Fibroblast of peridontal ligament (primary cell): ENCODE data around the gene MRPS35.
A peak's percentile ranks its signal among the peaks of the same experiment; 100 is the strongest.

Source experiments
- DNase-seq: peaks from one replicate; pipeline ENCODE4 v3.0.0-alpha.2; 2010; ENCODE audit errors: extremely low read depth

Gene MRPS35

DNA sequence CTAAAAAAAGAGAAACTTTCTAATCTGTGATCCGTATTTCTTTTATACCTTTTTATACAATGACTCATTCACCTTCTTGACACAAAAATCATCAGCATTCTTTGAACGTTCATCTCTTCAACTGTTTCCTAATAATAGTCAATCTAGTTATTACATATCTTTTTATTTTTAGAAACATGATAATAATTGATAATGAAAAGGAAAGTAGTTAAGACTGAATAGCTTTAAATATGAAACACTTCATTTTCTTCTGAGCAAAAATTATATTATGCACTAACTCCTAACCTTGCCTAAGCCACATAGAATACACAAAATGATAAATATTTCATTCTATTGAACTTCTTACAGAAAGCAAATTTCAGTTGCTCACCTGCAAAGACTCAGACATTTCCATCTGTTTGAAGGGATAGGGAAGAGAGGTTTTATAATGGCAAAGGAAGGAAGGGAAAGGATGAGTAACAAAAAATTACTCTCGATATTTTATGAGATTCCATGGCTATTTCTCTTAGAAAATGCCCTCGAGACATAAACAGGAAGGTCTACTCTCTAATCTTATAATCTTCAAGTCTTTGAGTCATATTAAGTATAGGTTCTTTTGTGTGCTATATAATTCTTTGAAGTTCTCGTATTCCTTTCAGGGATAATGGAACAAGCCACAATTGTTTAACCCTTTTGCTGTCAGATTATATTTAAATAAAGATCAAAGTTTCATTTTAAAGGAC, 61.9 kb downstream of the MRPS35 start:
- DNase-seq: no peak

GRCh38 chr12:27777141-27777540, 66.5 kb downstream of the MRPS35 start:
- DNase-seq: no peak

DNA sequence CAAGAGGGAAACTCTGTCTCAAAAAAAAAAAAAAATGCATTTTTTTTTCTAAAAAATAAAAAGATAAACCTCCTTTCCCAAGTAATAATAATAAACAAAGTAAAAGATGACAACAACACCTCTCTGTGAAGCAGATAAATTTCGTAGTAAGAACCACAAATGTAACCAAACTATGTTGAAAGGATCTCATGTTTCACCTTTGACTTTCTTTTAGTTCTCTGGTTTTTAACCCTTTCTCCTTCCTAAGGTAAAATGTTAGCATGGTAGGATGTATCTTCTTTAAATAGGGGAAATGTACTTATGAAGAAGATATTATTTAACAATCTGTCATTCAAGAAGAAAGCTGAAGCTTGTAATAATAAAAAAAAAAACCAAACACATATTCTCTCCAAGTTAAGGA, 67.6 kb downstream of the MRPS35 start:
- DNase-seq: no peak

DNA sequence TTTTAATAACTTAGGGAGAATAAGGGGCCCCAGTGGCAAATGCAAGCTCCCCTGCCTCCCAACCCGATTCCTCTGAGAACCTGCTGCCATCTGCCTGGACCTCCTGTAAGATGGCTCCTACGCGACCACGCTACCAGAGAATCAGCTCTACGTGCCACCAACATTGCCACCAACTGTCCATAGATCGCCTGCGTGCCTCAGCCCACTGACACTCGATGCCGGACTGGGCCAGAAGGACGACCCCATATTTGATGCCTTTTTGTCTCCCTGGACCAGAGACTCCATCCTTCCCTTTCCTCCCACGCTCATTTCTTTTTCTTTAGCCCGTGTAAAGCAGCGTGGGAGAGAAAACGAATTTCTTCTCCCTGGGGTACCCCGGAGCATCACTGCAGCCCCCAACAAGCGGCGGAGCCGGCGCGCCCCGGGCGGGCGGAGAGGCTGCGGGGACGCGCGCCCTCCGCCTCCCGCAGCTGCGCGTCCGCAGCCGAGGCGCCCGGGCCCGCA, 68.8 kb downstream of the MRPS35 start:
- peak; percentile 28 for DNase-seq

- peak; percentile 62 for DNase-seq
These were observed 69.4 kb downstream of the MRPS35 start, which contains the start of the genes KLHL42 and MANSC4 for GRCh38 chr12:27779920-27780611. Gene KLHL42, plus strand, starts transcription at chr12:27780233. Its CDS starts 98 bp downstream, at chr12:27780331. Gene MANSC4, minus strand, starts transcription at chr12:27780236. Its CDS starts 8,960 bp downstream, at chr12:27771276.

- peak; percentile 58 for DNase-seq
These were observed 70.2 kb downstream of the MRPS35 start for GRCh38 chr12:27780612-27781408.

DNA sequence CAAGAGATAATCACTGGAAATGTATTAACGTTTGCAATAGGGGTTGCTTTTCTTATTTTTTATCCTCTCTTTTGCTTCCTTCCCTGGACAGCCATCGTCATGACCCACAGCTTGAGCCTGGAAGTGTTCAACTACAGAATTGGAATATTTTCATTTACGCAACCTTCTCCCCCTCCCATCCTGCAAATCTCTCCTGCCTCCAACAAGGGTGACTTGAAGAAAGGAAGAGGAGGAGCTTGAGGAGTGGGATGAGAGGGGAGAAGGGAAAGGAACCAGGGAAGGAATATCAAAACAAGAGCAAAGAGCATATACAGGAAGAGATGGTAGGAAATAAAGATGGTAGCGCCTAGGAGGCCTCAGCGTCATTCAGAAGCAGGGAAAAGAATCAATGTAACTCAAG, 71.0 kb downstream of the MRPS35 start:
- DNase-seq: peak; percentile 73

GRCh38 chr12:27782481-27782880, 71.8 kb downstream of the MRPS35 start:
- no peak for DNase-seq

- DNase-seq: peak; percentile 75
These were observed 75.4 kb downstream of the MRPS35 start for GRCh38 chr12:27785882-27786570.

- DNase-seq: peak; percentile 76
These were observed 76.9 kb downstream of the MRPS35 start for GRCh38 chr12:27787559-27787958.

DNA sequence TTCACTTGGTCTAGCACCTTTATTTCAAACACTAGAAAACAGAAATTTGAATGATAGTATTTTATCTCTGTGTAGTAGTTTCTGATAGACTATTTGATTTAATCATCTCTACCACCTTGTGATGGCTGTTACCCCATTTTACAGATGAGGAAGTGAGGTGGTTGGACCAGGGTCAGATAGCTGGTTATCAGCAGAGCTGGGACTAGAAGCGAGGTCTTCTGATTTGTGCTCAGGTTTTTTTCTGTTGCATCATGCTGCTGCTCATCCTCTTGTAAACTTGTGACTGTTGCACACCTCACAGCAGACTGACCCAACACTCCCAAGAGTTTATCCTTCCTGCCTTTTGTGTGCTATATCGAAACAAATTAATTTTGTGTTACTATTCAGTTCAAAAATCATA, 79.5 kb downstream of the MRPS35 start:
- DNase-seq: no peak

DNA sequence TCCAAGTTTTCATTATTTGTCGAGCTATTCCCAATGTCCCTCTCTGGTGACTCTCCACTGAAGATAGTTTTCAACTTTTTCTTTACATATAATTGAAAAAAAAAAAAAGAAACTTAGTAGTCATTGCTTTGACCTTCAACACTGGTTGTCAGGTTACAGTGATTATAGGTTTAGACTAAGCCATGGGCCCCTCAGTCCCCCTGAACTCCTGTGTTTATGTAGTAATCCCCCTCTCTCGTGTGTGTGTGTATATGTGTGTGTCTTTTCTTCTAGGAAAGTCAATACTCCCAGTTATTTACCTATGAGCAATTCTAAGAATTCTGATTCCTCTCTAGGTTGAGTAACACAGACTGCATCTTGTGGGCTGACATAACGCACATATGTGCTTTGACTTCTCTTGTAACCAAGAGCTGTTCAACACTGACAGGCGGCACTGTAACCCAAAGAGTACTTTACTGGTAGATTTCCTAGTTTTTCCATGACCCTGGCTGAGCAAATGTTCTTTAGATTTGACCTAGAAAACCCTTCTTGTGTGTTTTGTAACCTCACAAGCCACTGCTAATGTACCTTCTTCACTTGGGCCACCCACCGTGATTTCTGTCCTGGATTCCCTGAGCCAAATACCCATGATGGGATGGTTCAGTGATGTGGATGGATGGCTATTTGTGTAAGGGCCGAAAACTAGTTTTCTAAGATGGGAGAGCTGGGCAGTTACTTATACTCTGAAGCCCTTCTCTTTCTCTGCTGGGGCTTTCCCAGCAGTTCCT, 84.4 kb downstream of the MRPS35 start:
- no peak for DNase-seq

DNA sequence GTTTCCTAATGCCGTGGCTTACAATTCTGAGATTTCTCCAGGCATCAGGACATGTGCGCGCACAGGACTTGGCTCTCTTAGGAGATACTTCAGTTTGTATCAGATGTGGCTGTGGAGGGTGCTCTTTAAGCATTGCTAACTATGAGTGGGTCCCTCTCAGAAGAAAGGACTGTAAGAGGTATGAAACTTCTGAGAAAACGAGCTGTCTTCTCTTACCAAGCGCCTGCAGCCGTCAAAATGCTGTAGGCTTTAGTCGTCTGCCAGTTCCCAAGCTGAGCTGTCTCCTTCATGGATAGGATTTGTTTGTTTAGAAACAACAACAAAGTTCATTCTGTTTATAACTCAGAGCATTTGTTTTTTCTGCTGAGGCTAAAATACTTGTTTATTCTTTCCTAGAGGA, 85.5 kb downstream of the MRPS35 start:
- DNase-seq: no peak

DNA sequence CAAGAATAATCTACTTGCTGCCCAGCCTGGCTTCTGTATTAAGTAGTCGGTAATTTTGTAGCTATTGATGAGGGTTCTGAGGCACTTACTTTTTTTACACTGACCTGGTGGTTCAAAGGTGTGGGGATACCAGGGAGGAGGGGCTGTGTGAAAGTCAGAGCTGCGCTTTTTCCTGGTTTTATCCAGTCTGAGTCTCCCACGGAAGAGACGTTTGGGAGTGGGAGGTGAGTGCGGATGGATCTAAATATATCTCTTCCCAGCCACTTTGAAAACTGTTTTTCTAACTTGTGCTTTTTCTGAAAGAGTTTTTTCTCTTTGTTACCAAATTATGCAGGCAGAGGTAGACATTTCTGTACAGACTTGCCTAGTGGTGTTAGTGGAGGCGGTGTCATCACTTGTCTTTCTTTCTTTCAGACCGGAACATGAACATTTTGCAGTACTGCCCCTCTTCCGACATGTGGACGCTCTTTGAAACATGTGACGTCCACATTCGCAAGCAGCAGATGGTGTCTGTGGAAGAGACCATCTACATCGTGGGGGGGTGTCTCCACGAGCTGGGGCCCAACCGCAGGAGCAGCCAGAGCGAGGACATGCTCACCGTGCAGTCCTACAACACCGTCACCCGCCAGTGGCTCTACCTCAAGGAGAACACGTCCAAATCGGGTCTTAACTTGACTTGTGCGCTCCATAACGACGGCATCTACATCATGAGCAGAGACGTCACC, 86.8 kb downstream of the MRPS35 start:
- DNase-seq: no peak

- no peak for DNase-seq
These were observed 90.2 kb downstream of the MRPS35 start for GRCh38 chr12:27800819-27801218.

GRCh38 chr12:27801630-27802029, 91.0 kb downstream of the MRPS35 start:
- no peak for DNase-seq

DNA sequence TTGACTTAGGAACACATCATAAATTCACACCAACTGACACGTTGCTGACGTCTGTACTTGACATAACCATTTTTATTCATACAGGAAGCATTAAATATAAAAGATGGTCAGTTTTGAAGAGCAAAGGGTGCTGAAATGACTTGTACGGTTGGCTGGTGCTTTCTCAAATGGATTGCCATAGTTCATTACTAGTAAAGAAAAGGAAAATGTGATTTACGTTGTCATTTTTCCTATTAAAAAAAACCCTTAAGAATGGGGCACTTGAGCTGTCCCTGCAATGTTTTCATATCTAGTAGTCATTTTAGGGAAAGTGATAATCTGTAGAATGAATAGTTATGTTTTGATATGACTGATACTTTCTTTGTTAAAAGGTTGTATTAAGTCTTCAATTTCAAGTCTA, 91.9 kb downstream of the MRPS35 start:
- no peak for DNase-seq

DNA sequence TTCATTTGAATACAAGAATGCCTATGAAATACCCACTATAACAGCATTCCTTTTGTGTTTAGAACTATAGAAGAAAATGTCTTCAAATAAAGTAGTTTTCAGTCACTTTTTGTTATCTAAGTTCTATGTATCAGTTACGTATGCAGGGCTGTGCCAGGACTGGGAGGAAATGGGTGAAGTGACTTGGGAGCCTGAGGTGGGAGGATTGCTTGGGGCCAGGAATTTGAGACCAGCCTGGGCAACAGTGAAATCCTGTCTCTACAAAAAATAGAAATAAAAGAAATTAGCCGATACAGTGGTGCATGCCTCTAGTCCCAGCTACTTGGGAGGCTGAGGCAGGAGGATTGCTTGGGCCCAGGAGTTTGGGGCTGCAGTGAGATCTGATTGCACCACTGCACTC, 92.3 kb downstream of the MRPS35 start:
- DNase-seq: no peak

DNA sequence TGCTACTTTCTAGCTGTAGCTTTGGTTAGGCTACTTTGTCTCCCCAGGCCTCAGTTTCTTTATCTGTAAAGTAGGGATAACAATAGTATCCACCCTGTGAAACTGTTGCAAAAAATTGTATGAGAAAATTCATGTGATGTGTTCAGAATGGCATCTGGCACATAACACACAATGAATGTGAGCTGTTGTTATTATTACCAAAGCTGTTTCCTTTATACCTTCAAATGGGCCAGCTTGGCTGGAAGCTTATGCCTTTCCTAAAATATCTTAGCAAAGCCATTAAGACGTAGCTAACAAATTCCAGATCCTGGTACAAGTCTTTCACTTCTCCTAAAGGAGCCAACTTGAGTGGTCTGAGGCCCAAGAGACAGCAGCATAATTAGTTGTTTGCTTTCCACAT, 94.6 kb downstream of the MRPS35 start:
- DNase-seq: no peak
